GM18870 (cell line): ENCODE results near the gene SLC35A3.
"Not testable (repeated sequence)": the region's sequence is repeated elsewhere in the genome, so short reads cannot be mapped to it uniquely, and the experiment has no call there.

Source experiments
- ATAC-seq: cut with Tn5 transposase; IDR thresholded peaks from one replicate; pipeline ENCODE4 v1.9.1; 2021; ENCODE audit warnings: moderate library complexity; ENCODE audit not compliant: unreplicated experiment

The SLC35A3 gene

GRCh38 chr1:99969729-99970621 is at the start of gene SLC35A3:
Gene SLC35A3 (plus strand): TSS chr1:99969996. CDS start chr1:99993555, 23,559 bp downstream.
- ATAC-seq: peak; percentile 71

GRCh38 chr1:99934801-99935200 is 35.0 kb upstream of the SLC35A3 start:
- ATAC-seq: no peak

DNA sequence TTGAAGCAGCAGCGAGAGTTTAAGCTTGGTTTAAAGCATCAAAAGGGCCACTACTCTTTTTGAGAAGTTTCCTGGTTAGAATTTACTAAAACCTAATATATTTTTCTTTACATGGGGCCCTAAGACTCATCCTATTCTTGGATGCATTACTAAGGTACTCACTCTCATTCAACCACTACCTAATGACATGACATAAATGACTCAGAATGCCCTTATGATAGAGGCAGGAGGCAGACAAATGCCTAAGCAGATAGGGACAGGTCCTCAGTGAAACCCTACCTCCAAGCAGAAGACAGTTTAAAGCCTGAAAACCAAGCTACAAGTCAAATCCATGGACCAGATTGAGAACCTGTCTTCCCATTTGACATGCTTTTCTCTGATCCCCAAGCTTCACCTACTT is 34.3 kb upstream of the SLC35A3 start:
- ATAC-seq: no peak

GRCh38 chr1:99936071-99936470 is 33.7 kb upstream of the SLC35A3 start:
- ATAC-seq: no peak

- no peak for ATAC-seq
Measured at GRCh38 chr1:99942723-99943122, 27.1 kb upstream of the SLC35A3 start.

- ATAC-seq: no peak
Measured at GRCh38 chr1:99943223-99943794, 26.5 kb upstream of the SLC35A3 start.

- no peak for ATAC-seq
Measured at GRCh38 chr1:99944192-99944591, 25.6 kb upstream of the SLC35A3 start.

- no peak for ATAC-seq
Measured at GRCh38 chr1:99945174-99945573, 24.6 kb upstream of the SLC35A3 start.

DNA sequence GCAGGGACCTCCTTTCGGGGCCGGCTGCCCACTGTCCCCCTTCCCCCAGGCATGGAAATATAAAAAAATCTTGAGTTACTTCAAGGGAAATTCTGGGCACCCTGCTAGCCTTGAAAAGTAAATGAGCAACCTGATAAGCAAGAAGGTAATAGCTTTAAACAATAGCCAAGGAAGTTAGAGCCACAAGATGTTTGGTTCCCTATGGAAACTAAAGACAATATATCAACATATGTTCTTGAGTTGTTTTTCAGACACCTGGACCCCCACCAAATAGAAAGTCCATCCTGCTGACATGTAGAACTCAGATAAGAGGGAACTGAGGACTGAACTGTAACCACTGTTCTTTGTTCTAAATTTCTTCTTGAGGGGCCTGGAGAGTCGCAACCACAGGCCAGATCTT is 19.3 kb upstream of the SLC35A3 start:
- no peak for ATAC-seq

GRCh38 chr1:99952522-99952921 is 17.3 kb upstream of the SLC35A3 start:
- ATAC-seq: no peak

- no peak for ATAC-seq
Measured at GRCh38 chr1:99955375-99955774, 14.4 kb upstream of the SLC35A3 start.

GRCh38 chr1:99956755-99957154 is 13.0 kb upstream of the SLC35A3 start:
- ATAC-seq: no peak

- no peak for ATAC-seq
Measured at GRCh38 chr1:99957818-99958217, 12.0 kb upstream of the SLC35A3 start.

GRCh38 chr1:99959189-99959705 is 10.5 kb upstream of the SLC35A3 start:
- ATAC-seq: not testable (repeated sequence)

GRCh38 chr1:99960260-99960659 is 9.5 kb upstream of the SLC35A3 start:
- ATAC-seq: not testable (repeated sequence)

GRCh38 chr1:99963041-99963795 is 6.6 kb upstream of the SLC35A3 start:
- no peak for ATAC-seq

- ATAC-seq: no peak
Measured at GRCh38 chr1:99964806-99965205, 5.0 kb upstream of the SLC35A3 start.

- ATAC-seq: no peak
Measured at GRCh38 chr1:99965646-99966375, 4.0 kb upstream of the SLC35A3 start.

- ATAC-seq: no peak
Measured at GRCh38 chr1:99968214-99968613, 1.6 kb upstream of the SLC35A3 start.

DNA sequence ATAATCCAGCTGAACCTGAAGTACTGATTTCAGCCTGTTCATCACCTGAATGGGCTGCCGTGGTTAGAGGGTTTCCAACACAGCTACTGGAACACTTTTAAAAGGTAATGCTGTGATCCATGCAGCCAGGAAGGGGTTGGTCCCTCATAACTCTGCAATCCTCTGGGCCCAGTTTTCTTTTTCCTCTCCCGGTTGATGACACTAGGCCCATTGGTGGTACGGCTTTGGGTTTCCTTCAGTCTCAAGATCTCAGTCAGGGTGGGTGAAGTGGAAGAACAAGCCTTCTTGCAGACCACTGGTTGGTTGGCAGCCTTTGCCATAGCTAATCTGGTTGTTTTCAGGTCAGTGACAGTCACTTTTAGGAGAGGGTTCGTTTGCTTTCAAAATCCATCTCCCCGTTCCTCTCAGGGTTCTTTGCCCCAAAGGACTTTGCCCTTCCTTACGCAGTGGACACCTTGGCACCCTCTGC is 502 bp upstream of the SLC35A3 start:
- ATAC-seq: peak; percentile 4
